Smooth muscle cell (in vitro differentiated cells): ENCODE measurements around the gene KCTD4. TPM values are rescaled to one million over a fixed set of nuclear protein-coding genes. Genes with fewer than 3 reads are reported as not detected.

Experiments
- DNase-seq: peaks from one replicate; lab custom pipeline; 2025; ENCODE audit not compliant: unreplicated experiment; lab: John Stamatoyannopoulos, UW
- H2AFZ ChIP-seq: fragments of 200-600 bp; sonication (generic); 2 replicates; pipeline ENCODE4 v1.6.0; 2016; ENCODE audit warnings: antibody characterized with exemption, low read depth, mild to moderate bottlenecking
- H3F3A ChIP-seq: fragments of 200-600 bp; sonication (generic); 2 replicates; pipeline ENCODE4 v1.6.0; 2017; ENCODE audit warnings: antibody characterized with exemption, low read depth
- H3K27ac ChIP-seq: fragments of 200-600 bp; sonication (generic); 2 replicates; pipeline ENCODE4 v1.5.1; 2016; ENCODE audit warnings: low read depth, mild to moderate bottlenecking
- H3K27me3 ChIP-seq: fragments of 200-600 bp; sonication (generic); 2 replicates; pipeline ENCODE4 v1.6.1; 2016; ENCODE audit warnings: low read depth, mild to moderate bottlenecking
- H3K36me3 ChIP-seq: fragments of 200-600 bp; sonication (generic); 2 replicates; pipeline ENCODE4 v1.5.1; 2016; ENCODE audit warnings: low read depth
- H3K4me1 ChIP-seq: fragments of 200-600 bp; sonication (generic); 2 replicates; pipeline ENCODE4 v1.5.1; 2016; ENCODE audit warnings: low read depth
- H3K4me2 ChIP-seq: fragments of 200-600 bp; sonication (generic); 2 replicates; pipeline ENCODE4 v1.6.0; 2016; ENCODE audit warnings: mild to moderate bottlenecking
- H3K4me3 ChIP-seq: fragments of 200-600 bp; sonication (generic); 2 replicates; pipeline ENCODE4 v1.5.1; 2016; ENCODE audit warnings: mild to moderate bottlenecking
- H3K79me2 ChIP-seq: fragments of 200-600 bp; sonication (generic); 2 replicates; pipeline ENCODE4 v1.6.0; 2016; ENCODE audit warnings: low read depth, mild to moderate bottlenecking
- H3K9ac ChIP-seq: fragments of 200-600 bp; sonication (generic); 2 replicates; pipeline ENCODE4 v1.6.0; 2016; ENCODE audit warnings: low read depth
- H3K9me3 ChIP-seq: fragments of 200-600 bp; sonication (generic); replicated peaks from 2 replicates; pipeline ENCODE4 v1.5.1; 2016; ENCODE audit warnings: low read depth
- H4K20me1 ChIP-seq: fragments of 200-600 bp; sonication (generic); 2 replicates; pipeline ENCODE4 v1.6.0; 2016; ENCODE audit warnings: low read depth
- CTCF ChIP-seq: fragments of 200-600 bp; sonication (generic); IDR thresholded peaks from 2 replicates; pipeline ENCODE4 v1.5.1; 2017; ENCODE audit warnings: borderline replicate concordance, mild to moderate bottlenecking, antibody characterized with exemption; ENCODE audit not compliant: insufficient read depth, poor library complexity, severe bottlenecking
- WGBS: methylation state at CpG from one replicate; pipeline ENCODE4 v1.1.7; 2016; ENCODE audit warnings: low lambda C conversion rate; 5-methylcytosine and 5-hydroxymethylcytosine counted together
- polyA plus RNA-seq: library from polyadenylated mRNA; unstranded; fragments of >200 nt; fragmentation: Nextera tagmentation; extraction: Ambion mirVana; gene quantifications from 2 replicates; pipeline ENCODE4 v1.2.1, GENCODE V29; 2016
- total RNA-seq: library from RNA; depleted of rRNA; stranded (reverse); fragments of >200 nt; gene quantifications from 2 replicates; pipeline ENCODE4 v1.2.3, GENCODE V29; 2014

The KCTD4 gene
- total and polyA plus RNA-seq, 2 experiments from 2014 or later, result not detected

GRCh38 chr13:45207319-45207718 is 6.5 kb upstream of the KCTD4 start:
- Histone ChIP-seq H2AFZ (no peak overlapping the region), H4K20me1 (no peaks in the 10 kb centered on the region), H3K9ac (peak overlapping the region; percentile 79), H3K36me3 (no peaks in the 10 kb centered on the region), H3K9me3 (no peaks in the 10 kb centered on the region), H3K4me2 (peak overlapping the region; percentile 67), H3K27me3 (no peaks in the 10 kb centered on the region), H3F3A (peaks cover 3% of the 10 kb centered on the region), H3K4me1 (peaks cover 17% of the 10 kb centered on the region), H3K79me2 (no peaks in the 10 kb centered on the region), H3K4me3 (no peak overlapping the region), H3K27ac (peak overlapping the region; percentile 96)
- no peak for TF ChIP-seq CTCF
- no peak for DNase-seq
- 95% methylated on average over 4 of the region's 4 CpGs for WGBS

- Histone ChIP-seq H2AFZ (no peak overlapping the region), H3K4me1 (peaks cover 17% of the 10 kb centered on the region), H4K20me1 (no peaks in the 10 kb centered on the region), H3K4me3 (no peak overlapping the region), H3K27ac (peak overlapping the region; percentile 96), H3K4me2 (peak overlapping the region; percentile 67), H3F3A (peaks cover 3% of the 10 kb centered on the region), H3K36me3 (no peaks in the 10 kb centered on the region), H3K79me2 (no peaks in the 10 kb centered on the region), H3K9ac (peak overlapping the region; percentile 79), H3K27me3 (no peaks in the 10 kb centered on the region), H3K9me3 (no peaks in the 10 kb centered on the region)
- DNase-seq, result no peak
- no peak for TF ChIP-seq CTCF
These were observed 5.5 kb upstream of the KCTD4 start for GRCh38 chr13:45206340-45206739.

GRCh38 chr13:45205124-45205523 is 4.3 kb upstream of the KCTD4 start:
- no peaks in the 10 kb centered on the region for H3K36me3 ChIP-seq
- H3K27ac ChIP-seq, result peak overlapping the region; percentile 96
- H3K4me3 ChIP-seq, result no peak overlapping the region
- H3K27me3 ChIP-seq, result no peaks in the 10 kb centered on the region
- WGBS, result 88% methylated on average over 5 of the region's 5 CpGs
- H3K9ac ChIP-seq, result no peak overlapping the region
- no peak for DNase-seq
- no peak for TF ChIP-seq CTCF
- H4K20me1 ChIP-seq, result no peaks in the 10 kb centered on the region
- no peak overlapping the region for H2AFZ ChIP-seq
- H3K4me2 ChIP-seq, result no peak overlapping the region
- H3K4me1 ChIP-seq, result peaks cover 17% of the 10 kb centered on the region
- peaks cover 6% of the 10 kb centered on the region for H3F3A ChIP-seq
- H3K79me2 ChIP-seq, result no peaks in the 10 kb centered on the region
- no peaks in the 10 kb centered on the region for H3K9me3 ChIP-seq

GRCh38 chr13:45199711-45200110 is 1.1 kb downstream of the KCTD4 start:
- DNase-seq, result no peak
- Histone ChIP-seq H3K4me1 (peaks cover 6% of the 10 kb centered on the region), H4K20me1 (no peaks in the 10 kb centered on the region), H3K27me3 (no peaks in the 10 kb centered on the region), H3K9me3 (no peaks in the 10 kb centered on the region), H3K4me2 (no peak overlapping the region), H3K9ac (no peak overlapping the region), H3K27ac (no peak overlapping the region), H3K36me3 (no peaks in the 10 kb centered on the region), H2AFZ (no peak overlapping the region), H3F3A (peaks cover 3% of the 10 kb centered on the region), H3K79me2 (no peaks in the 10 kb centered on the region), H3K4me3 (no peak overlapping the region)
- 99% methylated on average over 4 of the region's 4 CpGs for WGBS
- TF ChIP-seq CTCF, result no peak
